Measurements from ENCODE around the gene LBH.
A peak's percentile ranks its signal among the peaks of the same experiment; 100 is the strongest.

LBH gene

GRCh38 chr2:30231212-30231995, at the start of gene LBH:
LBH (plus strand) TSS chr2:30231534; CDS start chr2:30231739, 205 bp downstream.
- DNase-seq (ENCODE audit: low spot score) = peak; percentile 96
- TF ChIP-seq CTCF (IDR thresholded peaks at IDR 0.05; ENCODE audit: extremely low read depth, missing control alignments) = peak; percentile 12

GRCh38 chr2:30184035-30184434, 47.3 kb upstream of the LBH start:
- DNase-seq (ENCODE audit: low spot score) = no peak
- no peak for TF ChIP-seq CTCF (IDR thresholded peaks at IDR 0.05; ENCODE audit: extremely low read depth, missing control alignments)

GRCh38 chr2:30185178-30185577, 46.2 kb upstream of the LBH start:
- DNase-seq (ENCODE audit: low spot score) = no peak
- no peak for TF ChIP-seq CTCF (IDR thresholded peaks at IDR 0.05; ENCODE audit: extremely low read depth, missing control alignments)

GRCh38 chr2:30188292-30188691, 43.0 kb upstream of the LBH start:
- no peak for TF ChIP-seq CTCF (IDR thresholded peaks at IDR 0.05; ENCODE audit: extremely low read depth, missing control alignments)
- DNase-seq (ENCODE audit: low spot score) = no peak

- TF ChIP-seq CTCF (IDR thresholded peaks at IDR 0.05; ENCODE audit: extremely low read depth, missing control alignments) = no peak
- no peak for DNase-seq (ENCODE audit: low spot score)
Measured at GRCh38 chr2:30190637-30191036, 40.7 kb upstream of the LBH start.

- no peak for TF ChIP-seq CTCF (IDR thresholded peaks at IDR 0.05; ENCODE audit: extremely low read depth, missing control alignments)
- DNase-seq (ENCODE audit: low spot score) = no peak
Measured at GRCh38 chr2:30191107-30191506, 40.2 kb upstream of the LBH start.

- DNase-seq (ENCODE audit: low spot score) = no peak
- no peak for TF ChIP-seq CTCF (IDR thresholded peaks at IDR 0.05; ENCODE audit: extremely low read depth, missing control alignments)
Measured at GRCh38 chr2:30191819-30192271, 39.5 kb upstream of the LBH start.

Measured in GM20000 (cell line).